Left hindlimb (tissue), 1 donor: ENCODE results near the gene MED27.

Source experiments
- DNase-seq: peaks from one replicate; pipeline ENCODE4 v3.0.0-alpha.2; 2018

The MED27 gene

DNA sequence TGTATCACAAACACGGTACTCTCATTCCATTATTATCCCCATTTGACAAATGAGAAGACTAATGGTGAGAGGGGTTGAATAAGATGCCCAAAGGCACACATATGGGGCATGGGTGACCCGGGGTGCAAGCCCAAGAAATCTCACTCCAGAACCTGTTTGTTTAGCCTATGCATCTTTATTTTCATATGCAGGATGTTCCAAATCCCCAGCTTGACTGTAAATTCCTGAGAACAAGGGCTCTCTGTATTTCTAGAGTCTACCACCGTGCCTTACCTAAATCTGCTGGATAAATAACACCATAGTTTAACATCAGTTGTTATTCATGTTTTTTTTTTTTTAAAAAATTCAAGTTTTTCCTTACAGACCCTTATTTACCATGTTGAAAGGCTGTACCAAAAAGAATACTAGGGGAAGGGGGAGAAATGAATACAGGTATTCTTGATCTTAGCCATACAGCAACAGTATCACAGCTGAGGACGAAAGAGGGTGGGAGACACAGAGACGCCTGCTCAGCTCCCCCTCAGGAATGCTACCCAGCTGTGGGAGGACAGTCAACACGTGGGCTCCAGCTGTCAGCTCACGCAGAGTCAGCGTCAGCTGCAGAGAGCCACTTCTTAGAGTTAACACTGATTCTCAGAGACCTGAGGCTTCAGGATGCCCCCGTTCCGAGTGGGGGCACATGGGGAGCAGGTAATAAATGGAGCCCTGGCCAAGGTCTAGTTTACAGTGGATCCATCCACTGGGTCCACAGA lies 86.6 kb downstream of the MED27 start:
- peak; percentile 65 for DNase-seq

DNA sequence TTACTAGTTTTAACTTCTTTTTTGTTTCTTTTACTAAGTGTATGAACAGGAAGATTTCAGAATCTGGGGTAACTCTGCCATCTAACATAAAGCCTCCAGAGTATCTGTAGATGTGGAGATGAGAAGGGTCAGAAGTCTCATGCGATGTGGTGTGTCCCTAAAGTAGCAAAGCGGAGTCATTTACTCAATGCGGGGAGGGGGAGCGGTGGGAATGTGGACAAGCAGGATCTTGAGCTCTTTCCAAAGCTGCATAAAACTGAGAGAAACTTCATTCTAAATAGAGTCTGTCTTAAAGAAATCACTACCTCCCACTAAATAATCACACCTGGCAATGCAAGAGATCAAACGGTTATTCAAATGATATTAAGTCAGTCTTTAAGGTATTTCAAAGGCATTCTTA lies 92.4 kb downstream of the MED27 start:
- DNase-seq = no peak

DNA sequence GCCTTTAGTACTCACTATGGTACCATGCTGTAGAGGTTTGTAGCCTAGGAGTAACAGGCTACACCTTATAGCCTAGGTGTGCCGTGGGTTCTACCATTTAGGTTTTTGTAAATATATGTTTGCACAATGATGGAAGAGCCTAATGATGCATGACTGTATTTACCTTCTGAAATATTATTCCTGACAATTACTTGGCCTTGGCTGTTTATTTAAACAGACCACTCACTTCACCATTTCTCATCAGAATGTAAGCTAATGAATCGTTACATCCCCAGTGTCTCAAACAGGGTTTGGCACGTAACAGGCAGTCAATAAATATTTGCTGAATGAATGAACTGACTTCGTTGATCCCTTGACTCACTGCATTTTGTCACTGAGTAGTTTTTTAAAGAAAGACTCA lies 93.1 kb downstream of the MED27 start:
- no peak for DNase-seq

DNA sequence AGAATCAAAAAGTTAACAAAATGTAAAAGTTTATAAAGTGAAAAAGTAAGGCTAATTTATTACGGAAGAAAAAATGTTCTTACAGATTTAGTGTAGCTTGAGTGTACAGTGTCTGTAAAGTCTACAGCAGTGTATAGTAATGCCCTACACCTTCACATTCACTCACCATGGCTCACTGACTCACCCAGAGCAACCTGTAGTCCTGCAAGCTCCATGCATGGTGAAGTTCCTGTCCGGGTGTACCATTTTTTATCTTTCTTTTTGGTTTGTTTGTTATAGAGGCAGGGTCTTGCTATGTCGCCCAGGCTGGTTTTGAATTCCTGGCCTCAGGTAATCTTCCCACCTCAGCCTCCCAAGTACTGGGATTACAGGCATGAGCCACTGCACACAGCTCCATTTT lies 93.6 kb downstream of the MED27 start:
- no peak for DNase-seq

DNA sequence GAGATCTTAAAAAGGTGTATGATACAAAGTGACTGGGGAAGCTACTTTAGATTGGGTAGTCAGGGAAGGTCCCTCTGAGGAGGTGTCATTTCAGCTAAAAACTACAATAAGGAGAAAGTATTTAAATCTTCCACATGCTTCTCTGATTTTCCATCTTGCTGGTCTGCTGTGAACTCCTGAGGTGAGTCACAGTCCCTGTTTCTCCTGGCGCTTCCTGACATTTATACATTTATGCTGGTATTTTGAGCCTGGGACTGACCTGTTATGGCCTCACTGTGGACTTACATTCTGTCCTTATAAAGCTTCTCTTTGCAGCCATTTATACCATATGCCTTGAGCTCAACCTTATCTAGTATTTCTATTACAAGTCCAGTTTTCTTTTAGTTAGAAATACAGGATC lies 95.1 kb downstream of the MED27 start:
- DNase-seq = no peak

DNA sequence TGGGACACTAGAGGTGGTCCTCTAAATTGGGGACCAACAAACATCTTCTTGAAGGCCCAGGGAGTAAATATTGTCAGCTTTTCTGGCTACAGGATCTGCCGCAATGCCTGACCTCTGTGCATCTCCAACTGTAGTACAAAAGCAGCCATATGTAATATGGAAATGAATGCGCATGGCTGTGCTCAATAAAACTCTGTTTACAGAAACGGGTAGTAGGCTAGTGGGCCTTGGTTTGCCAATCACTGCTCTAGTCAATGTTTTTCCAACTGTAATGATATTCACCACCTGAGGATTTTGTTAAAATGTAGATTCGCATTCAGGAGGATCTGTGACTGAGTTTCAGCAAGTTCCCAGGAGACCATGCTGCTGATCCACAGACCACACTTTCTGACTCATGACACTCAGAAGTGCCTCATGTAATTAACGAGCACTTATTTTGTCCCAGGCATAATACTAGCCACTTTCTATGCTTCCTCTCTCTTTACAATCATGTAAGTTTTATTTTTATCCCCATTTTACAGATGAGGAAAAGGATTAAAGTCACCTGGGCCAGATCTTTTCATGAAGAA lies 96.9 kb downstream of the MED27 start:
- DNase-seq = no peak

DNA sequence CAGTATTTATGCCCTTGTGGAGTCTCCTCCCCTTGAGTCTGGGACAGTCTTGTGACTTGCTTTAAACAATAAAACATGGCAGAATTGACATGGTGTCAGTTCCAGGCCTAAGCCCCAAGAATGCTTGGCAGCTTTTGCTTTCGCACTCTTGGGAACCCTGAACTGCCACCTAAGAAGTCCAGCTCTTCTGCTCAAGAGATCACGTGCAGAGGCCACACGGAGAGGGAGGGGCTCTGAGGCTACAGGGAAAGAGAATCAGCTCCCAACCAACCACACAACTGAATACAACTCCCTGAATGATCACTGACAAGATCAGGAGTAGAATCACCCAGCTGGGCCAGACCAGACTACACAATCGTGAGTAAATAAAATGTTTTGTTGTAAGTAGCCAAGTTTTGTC lies 97.6 kb downstream of the MED27 start:
- no peak for DNase-seq

DNA sequence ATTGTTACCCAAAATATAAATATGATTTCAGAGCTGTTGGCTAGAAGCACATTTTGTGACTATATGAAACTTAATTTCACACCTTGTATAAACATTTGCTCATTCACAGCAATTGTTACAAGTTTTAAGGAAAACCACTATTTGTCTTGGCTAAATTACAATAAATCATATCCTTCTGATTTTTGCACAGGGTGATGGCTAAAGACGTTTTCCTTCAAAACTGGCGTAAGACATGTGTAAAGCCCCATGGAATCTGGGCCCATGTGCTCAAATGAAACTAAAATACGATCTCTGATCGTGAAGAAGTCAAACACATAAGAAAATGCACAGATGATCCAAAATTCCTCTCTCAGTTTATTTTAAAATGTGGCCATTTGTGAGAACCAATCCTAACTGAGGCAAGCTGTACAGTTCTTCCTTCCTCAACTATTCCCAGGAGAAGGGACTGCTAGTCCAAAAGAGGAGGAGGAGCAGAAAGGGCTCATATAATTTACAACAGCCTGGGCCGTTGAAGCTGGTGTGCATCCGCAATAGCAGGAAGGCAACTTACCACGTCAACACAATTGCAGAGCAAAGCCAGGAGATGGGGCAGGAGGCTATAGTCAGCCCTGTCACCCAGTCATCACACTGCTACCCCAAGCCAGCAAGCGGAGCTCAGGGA lies 98.4 kb downstream of the MED27 start:
- no peak for DNase-seq

- DNase-seq = no peak
Measured at GRCh38 chr9:131980267-131981016, 99.2 kb downstream of the MED27 start.

DNA sequence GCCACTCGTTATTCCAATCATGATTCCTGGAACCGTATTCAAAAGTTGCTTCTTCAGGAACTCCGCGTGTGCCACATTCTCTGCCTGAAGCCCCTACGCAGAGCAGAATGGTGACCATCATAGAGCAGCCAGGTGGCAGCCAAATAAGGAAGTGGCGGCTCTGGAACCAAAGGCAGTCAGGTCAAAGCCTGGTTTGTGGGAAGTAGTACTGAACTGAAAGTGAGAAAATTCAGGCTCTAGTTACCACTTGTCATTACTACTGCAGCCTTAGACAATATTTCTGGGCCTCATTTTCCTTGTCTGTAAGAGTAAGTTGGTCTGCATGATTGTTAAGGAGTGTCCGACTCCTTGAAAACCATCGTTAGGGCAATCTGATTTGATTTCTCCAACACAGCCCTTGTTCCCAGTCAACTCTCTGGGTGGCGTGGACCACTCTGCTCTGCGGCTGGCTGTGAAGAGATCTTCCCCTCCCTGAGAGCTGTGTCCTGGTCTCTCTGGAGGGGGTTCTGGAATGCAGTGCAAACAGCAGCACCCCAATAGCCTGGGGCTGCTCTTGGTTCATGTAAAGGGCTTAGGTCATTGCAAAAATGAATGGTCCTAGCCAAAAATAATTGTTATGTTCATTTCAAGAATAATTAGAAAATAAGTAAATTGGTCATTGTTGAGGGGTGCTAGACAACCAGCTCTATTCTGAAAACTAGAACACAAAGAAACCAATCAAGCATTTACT lies 102.4 kb downstream of the MED27 start:
- no peak for DNase-seq

GRCh38 chr9:131976157-131977108 lies 103.2 kb downstream of the MED27 start:
- no peak for DNase-seq

DNA sequence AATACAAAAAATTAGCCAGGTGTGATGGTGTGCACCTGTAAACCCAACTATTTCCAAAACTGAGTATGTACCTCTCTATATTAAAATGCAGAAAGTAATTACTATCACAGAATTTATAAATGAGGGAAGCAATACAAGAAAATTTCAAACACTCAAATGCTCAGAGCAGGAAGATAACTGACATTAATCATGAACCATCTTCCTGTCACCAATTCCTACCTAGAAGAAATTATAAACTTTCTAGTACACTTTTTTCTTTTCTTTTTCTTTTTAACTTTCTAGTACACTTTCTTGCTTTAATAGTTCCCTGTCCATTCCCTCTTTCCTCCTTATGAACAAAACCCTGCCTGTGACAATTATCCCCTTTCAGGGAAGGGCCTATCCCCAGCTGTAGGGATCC lies 106.8 kb downstream of the MED27 start:
- no peak for DNase-seq

GRCh38 chr9:131971482-131972074 lies 108.1 kb downstream of the MED27 start:
- DNase-seq = no peak

DNA sequence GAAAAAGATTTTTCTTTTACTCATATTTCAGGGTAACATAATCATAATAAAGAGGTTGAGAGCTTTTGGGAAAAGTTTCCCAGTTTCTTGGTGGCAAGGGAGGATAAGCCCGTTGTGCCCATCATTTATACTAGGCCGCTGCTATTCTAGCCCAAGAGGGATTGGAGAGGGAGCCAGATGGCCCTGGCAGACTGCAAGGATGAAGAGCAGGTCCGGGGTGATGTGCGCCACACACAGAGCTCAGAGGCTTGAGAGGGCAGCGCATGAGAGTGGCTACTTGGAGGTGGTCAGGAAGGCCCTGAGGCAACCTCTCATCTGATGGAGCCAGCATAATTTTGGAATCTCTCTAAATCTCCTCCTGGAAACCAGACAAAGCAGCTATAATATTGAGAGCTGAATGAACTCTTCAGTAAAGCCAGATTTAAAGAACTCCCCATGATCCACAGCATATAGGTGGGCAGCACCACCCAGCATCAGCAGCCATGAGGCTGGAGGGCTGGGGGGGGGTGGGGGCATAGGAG lies 110.1 kb downstream of the MED27 start:
- no peak for DNase-seq

DNA sequence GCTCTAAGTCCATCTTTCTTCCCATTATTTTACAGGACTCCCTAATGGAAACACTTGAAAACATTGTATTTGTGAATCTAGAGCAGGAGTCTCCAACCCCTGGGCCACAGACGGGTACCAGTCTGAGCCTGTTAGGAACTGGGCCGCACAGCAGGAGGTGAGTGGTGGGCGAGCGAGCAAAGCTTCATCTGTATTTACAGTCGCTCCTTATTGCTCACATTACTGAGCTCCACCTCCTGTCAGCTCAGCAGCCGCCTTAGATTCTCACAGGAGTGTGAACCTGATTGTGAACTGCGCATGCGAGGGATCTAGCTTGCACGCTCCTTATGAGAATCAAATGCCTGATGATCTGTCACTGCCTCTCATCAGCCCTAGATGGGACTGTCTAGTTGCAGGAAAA lies 111.0 kb downstream of the MED27 start:
- DNase-seq = no peak

DNA sequence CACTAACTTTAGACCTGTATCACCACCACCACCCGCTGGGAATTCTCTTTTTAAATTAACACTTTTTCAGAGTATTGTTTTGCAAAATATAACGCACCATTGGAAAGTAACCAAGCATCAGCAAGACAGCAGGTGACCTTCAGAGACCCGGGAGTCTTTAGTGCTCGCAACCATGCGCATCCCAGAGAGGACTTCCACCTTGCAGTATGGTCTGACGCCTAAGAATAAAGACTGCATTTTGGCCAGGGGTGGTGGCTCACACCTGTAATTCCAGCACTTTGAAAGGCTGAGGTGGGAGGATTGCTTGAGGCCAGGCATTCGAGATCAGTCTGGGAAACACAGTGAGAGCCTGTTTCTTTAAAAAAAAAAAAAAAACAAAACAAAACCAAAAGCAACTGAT lies 113.8 kb downstream of the MED27 start:
- no peak for DNase-seq

GRCh38 chr9:131965103-131965502 lies 114.6 kb downstream of the MED27 start:
- DNase-seq = no peak

GRCh38 chr9:131963072-131964030 lies 116.3 kb downstream of the MED27 start:
- DNase-seq = no peak

GRCh38 chr9:131961496-131961880 lies 118.2 kb downstream of the MED27 start:
- DNase-seq = no peak
